IPS-18c (cell line): ENCODE measurements around the gene JAKMIP3.

ENCODE experiments used
- H3K4me3 ChIP-seq: 2 replicates; pipeline ENCODE4 v1.7.0; 2013; ENCODE audit warnings: low read depth, mild to moderate bottlenecking, low read length, moderate library complexity; ENCODE audit not compliant: insufficient read depth
- H3K9me3 ChIP-seq: one replicate; pipeline ENCODE4 v1.6.1; 2013; ENCODE audit warnings: mild to moderate bottlenecking, low read length, moderate library complexity; ENCODE audit not compliant: control insufficient read depth, insufficient read depth

The JAKMIP3 gene

GRCh38 chr10:132037676-132037975 is 28.1 kb upstream of the JAKMIP3 start:
- peak overlapping the region; percentile 58; the same call in 1 of the 2 replicates for H3K4me3 ChIP-seq

GRCh38 chr10:132039371-132039770 is 26.4 kb upstream of the JAKMIP3 start:
- Histone ChIP-seq H3K9me3 (peaks cover 2% of the 10 kb centered on the region), H3K4me3 (no peak overlapping the region)

More at GRCh38 chr10:132037676-132037975, 28.1 kb upstream of the JAKMIP3 start:
- H3K9me3 ChIP-seq = peaks cover 2% of the 10 kb centered on the region

GRCh38 chr10:132040046-132040445 is 25.7 kb upstream of the JAKMIP3 start:
- H3K9me3 ChIP-seq = peaks cover 2% of the 10 kb centered on the region
- H3K4me3 ChIP-seq = no peak overlapping the region

GRCh38 chr10:132041340-132041739 is 24.4 kb upstream of the JAKMIP3 start:
- H3K9me3 ChIP-seq = peaks cover 2% of the 10 kb centered on the region
- H3K4me3 ChIP-seq = no peak overlapping the region; the same call in 1 of the 2 replicates

GRCh38 chr10:132043861-132044695 is 21.7 kb upstream of the JAKMIP3 start:
- H3K4me3 ChIP-seq = no peak overlapping the region
- no peaks in the 10 kb centered on the region for H3K9me3 ChIP-seq

- Histone ChIP-seq H3K4me3 (no peak overlapping the region), H3K9me3 (no peaks in the 10 kb centered on the region)
Measured at GRCh38 chr10:132044803-132045202, 20.9 kb upstream of the JAKMIP3 start.

- Histone ChIP-seq H3K9me3 (no peaks in the 10 kb centered on the region), H3K4me3 (no peak overlapping the region)
Measured at GRCh38 chr10:132045324-132045723, 20.4 kb upstream of the JAKMIP3 start.

- H3K9me3 ChIP-seq = peaks cover 5% of the 10 kb centered on the region
- H3K4me3 ChIP-seq = no peak overlapping the region
Measured at GRCh38 chr10:132047575-132048293, 18.0 kb upstream of the JAKMIP3 start.

GRCh38 chr10:132048294-132048667 is 17.5 kb upstream of the JAKMIP3 start:
- Histone ChIP-seq H3K9me3 (peaks cover 5% of the 10 kb centered on the region), H3K4me3 (no peak overlapping the region)

GRCh38 chr10:132050191-132050590 is 15.6 kb upstream of the JAKMIP3 start:
- Histone ChIP-seq H3K4me3 (no peak overlapping the region), H3K9me3 (peaks cover 5% of the 10 kb centered on the region)

GRCh38 chr10:132052124-132052523 is 13.6 kb upstream of the JAKMIP3 start:
- Histone ChIP-seq H3K4me3 (no peak overlapping the region), H3K9me3 (peaks cover 5% of the 10 kb centered on the region)

- peaks cover 5% of the 10 kb centered on the region for H3K9me3 ChIP-seq
- H3K4me3 ChIP-seq = no peak overlapping the region
Measured at GRCh38 chr10:132054564-132054963, 11.2 kb upstream of the JAKMIP3 start.

- no peak overlapping the region for H3K4me3 ChIP-seq
- H3K9me3 ChIP-seq = peaks cover 5% of the 10 kb centered on the region
Measured at GRCh38 chr10:132055616-132056015, 10.1 kb upstream of the JAKMIP3 start.

GRCh38 chr10:132056663-132057062 is 9.1 kb upstream of the JAKMIP3 start:
- Histone ChIP-seq H3K9me3 (peaks cover 5% of the 10 kb centered on the region), H3K4me3 (no peak overlapping the region)

- no peaks in the 10 kb centered on the region for H3K9me3 ChIP-seq
- no peak overlapping the region for H3K4me3 ChIP-seq
Measured at GRCh38 chr10:132057191-132057681, 8.5 kb upstream of the JAKMIP3 start.

GRCh38 chr10:132058111-132058745 is 7.5 kb upstream of the JAKMIP3 start:
- no peak overlapping the region for H3K4me3 ChIP-seq
- H3K9me3 ChIP-seq = no peaks in the 10 kb centered on the region

- no peak overlapping the region for H3K4me3 ChIP-seq
- no peaks in the 10 kb centered on the region for H3K9me3 ChIP-seq
Measured at GRCh38 chr10:132058793-132059759, 6.7 kb upstream of the JAKMIP3 start.
